Heart left ventricle (tissue), 16 donors: ENCODE measurements around the gene SIGMAR1. TPM values are rescaled to one million over a fixed set of nuclear protein-coding genes. Genes with fewer than 3 reads are reported as not detected.
"Not testable (repeated sequence)": the region's sequence is repeated elsewhere in the genome, so short reads cannot be mapped to it uniquely, and the experiment has no call there.

Source experiments
- ATAC-seq, 4 donors: fragments of 200-7000 bp; cut with Tn5 transposase; one replicate each; pipeline ENCODE4 v1.9.1; 2020 to 2022; ENCODE audit warnings: moderate library complexity in 4 of 4, mild to moderate bottlenecking in 3 of 4, moderate number of reproducible peaks in 1 of 4
- DNase-seq, 5 donors: peaks; one replicate each; pipeline ENCODE4 v3.0.0-alpha.2; 2020
- H3K27ac ChIP-seq, 12 donors: fragments of 200-600 bp; sonication (generic) in 4 of 12; one replicate each; pipeline versions ENCODE4 v1.5.0 to v1.8.0; 2016 to 2022; ENCODE audit warnings: mild to moderate bottlenecking in 2 of 12
- H3K27me3 ChIP-seq, 9 donors: fragments of 200-600 bp; sonication (generic) in 2 of 9; one replicate each; pipeline versions ENCODE4 v1.5.1 to v1.8.0; 2016 to 2022; ENCODE audit warnings: mild to moderate bottlenecking in 3 of 9
- H3K36me3 ChIP-seq, 9 donors: fragments of 200-600 bp; sonication (generic) in 2 of 9; one replicate each; pipeline versions ENCODE4 v1.5.0 to v1.8.0; 2018 to 2022; ENCODE audit warnings: mild to moderate bottlenecking in 2 of 9
- H3K4me1 ChIP-seq, 12 donors: fragments of 200-600 bp; sonication (generic) in 4 of 12; one replicate each; pipeline versions ENCODE4 v1.5.0 to v1.8.0; 2016 to 2022; ENCODE audit warnings: mild to moderate bottlenecking in 3 of 12
- H3K4me3 ChIP-seq, 12 donors: fragments of 200-600 bp; sonication (generic) in 4 of 12; one replicate each; pipeline versions ENCODE4 v1.5.0 to v1.8.0; 2017 to 2022; ENCODE audit warnings: mild to moderate bottlenecking in 9 of 12, moderate library complexity in 4 of 12
- H3K9me3 ChIP-seq, 12 donors: fragments of 200-600 bp; sonication (generic) in 4 of 12; one replicate each; pipeline versions ENCODE4 v1.5.0 to v1.8.0; 2016 to 2022; ENCODE audit warnings: mild to moderate bottlenecking in 1 of 12
- CTCF ChIP-seq, 12 donors: fragments of 200-600 bp; sonication (generic) in 4 of 12; IDR thresholded peaks; one replicate each; pipeline versions ENCODE4 v1.5.0 to v1.8.0; 2018 to 2022; ENCODE audit warnings: antibody characterized with exemption in 12 of 12, mild to moderate bottlenecking in 5 of 12
- POLR2A ChIP-seq, 2 donors: fragments of 450-650 bp; IDR thresholded peaks; one replicate each; pipeline ENCODE4 v1.6.1; 2017; ENCODE audit warnings: antibody characterized with exemption in 2 of 2, mild to moderate bottlenecking in 2 of 2, moderate library complexity in 2 of 2
- whole genome bisulfite sequencing, 4 donors: extraction: QIAGEN DNeasy Blood & Tissue Kit in 2 of 4; methylation state at CpG; one replicate each; pipeline versions ENCODE4 v1.1.5 to v1.1.7; 2013 to 2018; 5-methylcytosine and 5-hydroxymethylcytosine counted together
- intact Hi-C, 10 donors: fragments of 100-400 bp; cut with DNase I; formaldehyde crosslinking; loops; one replicate each; pipeline versions ENCODE4 v1.11.1 to v1.14.2; 2022
- polyA plus RNA-seq, 2 donors: library from polyadenylated mRNA; stranded (reverse); fragments of 200-250 nt; gene quantifications; one replicate each; pipeline ENCODE4 v1.2.3, GENCODE V29; 2013
- total RNA-seq, 9 donors: library from RNA; depleted of rRNA in 2 of 9; stranded (reverse); fragments of >200 nt in 2 of 9; fragmentation: NEBNext Ultra II Directional in 3 of 9; extraction: Animal tissue kit (Norgen Biotek cat#: 25700) in 3 of 9; gene quantifications; one replicate each; pipeline versions ENCODE4 v1.1.0 to v1.2.4, GENCODE V29; 2016 to 2023
- donor health status: ischemic (EF 13 %, LVEDD 7.1; RV severe dilation, severe dysfunction).
- donor health status: healthy with polysubstance abuse.
- donor health status: DM: no; HTN: yes; CAD: no.
- donor health status: DM: no; HTN: no; CAD: no.
- donor health status: ischemic (EF 25% LVEDD 6.9; RV normal size, moderate dysfunction).
- donor health status: ischemic (EF 25% LVEDD 5.7; RV mildly dilated, moderate dysfunction).
- donor health status: healthy.
- donor health status: DM: yes; HTN: yes; CAD: no.
- donor health status: ischemic (EF 35%, LVEDD 5.7; RV mildly dilated, moderate dysfunction).
- donor health status: nonischemic (EF 11% LVEDD 7.7; RV severe dilation, severe dysfunction).
- donor health status: DM: yes; HTN: yes; CAD: no.
- donor health status: PGD.
- donor health status: ischemic (EF 29% LVEDD 5.4; RV normal size, mild dysfunction).
- donor health status: nonischemic (EF 23%, LVEDD 6.1; RV moderate dilation, normal function).

Gene SIGMAR1
- total and polyA plus RNA-seq, 11 donors = 17.0 to 55.3 (median 24.9) TPM

GRCh38 chr9:34647084-34647403 lies 9.5 kb upstream of the SIGMAR1 start:
- Histone ChIP-seq H3K27ac (peak overlapping the region; percentile 54 to 96 (median 93)), H3K4me3 (peak overlapping the region; percentile 38 to 96 (median 80)), H3K36me3 (peaks cover 0 to 29% (median 21%) of the 10 kb centered on the region in 9 donors), H3K9me3 (no peaks in the 10 kb centered on the region), H3K27me3 (no peaks in the 10 kb centered on the region), H3K4me1 (peaks cover 0 to 40% (median 34%) of the 10 kb centered on the region in 12 donors)
- peak in 1 of 12 donors; percentile 5 for TF ChIP-seq CTCF (IDR thresholded peaks at IDR 0.05)
- TF ChIP-seq POLR2A (IDR thresholded peaks at IDR 0.05) = no peak
- intact Hi-C loops = no loop called here
- DNase-seq (no peak), ATAC-seq (no peak)
- WGBS, 4 donors = 0 to 2% (median 1%) methylated on average over 5 to 8 of the region's 8 CpGs

GRCh38 chr9:34646211-34647083 lies 8.9 kb upstream of the SIGMAR1 start, which contains the start of gene GALT:
TSS of gene GALT (plus strand) at chr9:34646675. CDS start at chr9:34646705, 30 bp downstream.
- H3K27ac ChIP-seq = peak within 1 kb of the TSS; percentile 54 to 96 (median 93)
- peak in 1 of 2 donors; percentile 72 for TF ChIP-seq POLR2A (IDR thresholded peaks at IDR 0.05)
- peak; percentile 13 to 57 (median 36) for TF ChIP-seq CTCF (IDR thresholded peaks at IDR 0.05)
- peak within 1 kb of the TSS; percentile 38 to 96 (median 80) for H3K4me3 ChIP-seq
- ATAC-seq (peak; percentile 79 to 89 (median 86)), DNase-seq (peak; percentile 93 to 99 (median 96))
- WGBS, 4 donors = 5 to 10% (median 6%) methylated on average over 21 to 43 of the region's 43 CpGs
- intact Hi-C loops = no loop called here
- H3K36me3 ChIP-seq = peaks cover 0 to 29% (median 21%) of the 10 kb centered on the region in 9 donors
- no peaks in the 10 kb centered on the region for H3K9me3 ChIP-seq
- H3K27me3 ChIP-seq = no peaks in the 10 kb centered on the region
- peaks cover 0 to 37% (median 29%) of the 10 kb centered on the region in 12 donors for H3K4me1 ChIP-seq

- no peak overlapping the region for H3K27ac ChIP-seq
- TF ChIP-seq CTCF (IDR thresholded peaks at IDR 0.05) (no peak), POLR2A (IDR thresholded peaks at IDR 0.05) (no peak)
- H3K4me1 ChIP-seq = peaks cover 0 to 28% (median 22%) of the 10 kb centered on the region in 12 donors
- DNase-seq (no peak), ATAC-seq (no peak)
- H3K27me3 ChIP-seq = no peaks in the 10 kb centered on the region
- no peaks in the 10 kb centered on the region for H3K9me3 ChIP-seq
- intact Hi-C loops = no loop called here
- H3K36me3 ChIP-seq = peaks cover 0 to 19% (median 17%) of the 10 kb centered on the region in 9 donors
- H3K4me3 ChIP-seq = no peak overlapping the region
Observed at GRCh38 chr9:34644766-34645314, 7.3 kb upstream of the SIGMAR1 start.

GRCh38 chr9:34642679-34643078 lies 5.1 kb upstream of the SIGMAR1 start:
- WGBS, 4 donors = 94 to 98% (median 97%) methylated on average over 1 of the region's 1 CpG
- Histone ChIP-seq H3K4me1 (peaks cover 0 to 23% (median 18%) of the 10 kb centered on the region in 12 donors), H3K27me3 (no peaks in the 10 kb centered on the region), H3K27ac (no peak overlapping the region), H3K4me3 (no peak overlapping the region), H3K9me3 (no peaks in the 10 kb centered on the region), H3K36me3 (no peaks in the 10 kb centered on the region)
- ATAC-seq (no peak), DNase-seq (no peak)
- TF ChIP-seq CTCF (IDR thresholded peaks at IDR 0.05) (no peak), POLR2A (IDR thresholded peaks at IDR 0.05) (no peak)
- intact Hi-C loops = no loop called here

- H3K27ac ChIP-seq, H3K9me3 ChIP-seq, DNase-seq, H3K36me3 ChIP-seq, H3K27me3 ChIP-seq, ATAC-seq, intact Hi-C loops, H3K4me3 ChIP-seq: not testable (repeated sequence)
- WGBS, 4 donors = 85 to 90% (median 86%) methylated on average over 8 of the region's 8 CpGs
- peaks cover 0 to 27% (median 18%) of the 10 kb centered on the region in 12 donors for H3K4me1 ChIP-seq
Observed at GRCh38 chr9:34639322-34639721, 1.7 kb upstream of the SIGMAR1 start.
